HG02610 (cell line): Measurements from ENCODE around the gene ZNF248.
"Not testable (repeated sequence)": the region's sequence is repeated elsewhere in the genome, so short reads cannot be mapped to it uniquely, and the experiment has no call there.

ENCODE experiments used
- ATAC-seq: cut with Tn5 transposase; IDR thresholded peaks from one replicate; pipeline ENCODE4 v1.9.1; 2021; ENCODE audit warnings: mild to moderate bottlenecking, moderate library complexity; ENCODE audit not compliant: unreplicated experiment

The ZNF248 gene

DNA sequence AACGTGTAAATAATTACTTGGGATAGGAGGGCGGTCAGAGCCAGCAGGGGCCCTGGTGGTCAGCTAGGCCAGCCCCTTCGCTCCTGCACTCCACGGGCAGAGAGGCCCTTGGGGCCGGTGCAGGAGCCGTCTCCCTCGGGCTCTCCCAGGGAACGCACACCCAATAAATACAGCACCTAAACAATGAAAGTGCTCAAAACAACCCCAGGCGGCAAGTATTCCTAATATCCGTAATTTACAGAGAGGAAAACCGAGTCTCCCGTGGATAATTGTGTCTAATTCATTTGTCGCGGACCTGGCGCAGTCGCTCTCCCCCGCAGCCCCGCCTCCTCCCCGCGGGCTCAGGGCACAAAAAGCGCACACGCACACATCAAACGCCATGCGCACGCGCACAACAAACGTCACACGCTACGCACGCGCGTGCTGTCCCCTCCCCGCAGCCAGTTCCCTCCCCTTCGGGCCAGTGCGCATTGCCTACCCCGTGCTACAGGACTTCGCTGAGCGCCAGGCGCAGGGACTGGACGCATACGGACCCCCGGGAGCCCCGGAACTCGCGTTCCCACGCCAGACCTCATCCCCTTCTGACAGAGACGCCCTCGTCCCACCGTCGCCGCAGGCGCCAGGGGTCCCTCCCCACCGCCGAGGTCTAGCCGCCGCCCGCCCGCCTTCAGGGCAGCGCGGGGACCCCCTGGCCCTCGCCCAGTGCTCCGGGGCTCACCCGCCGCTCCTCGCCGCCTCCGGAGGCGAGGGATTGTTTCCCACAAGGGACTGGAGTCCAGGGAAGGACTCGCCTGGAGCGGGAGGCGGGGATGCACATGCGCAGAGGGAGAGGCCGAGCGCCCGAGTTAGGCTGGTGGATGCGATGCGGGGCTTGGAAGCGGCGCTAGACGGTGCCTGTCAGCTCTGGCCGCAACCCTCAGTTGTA, at the start of gene ZNF248:
Gene ZNF248, minus strand, starts transcription at position 324 of the 925 bp plus-strand sequence. CDS start 1,300 bp downstream, outside the sequence.
- ATAC-seq, result peak; percentile 96

DNA sequence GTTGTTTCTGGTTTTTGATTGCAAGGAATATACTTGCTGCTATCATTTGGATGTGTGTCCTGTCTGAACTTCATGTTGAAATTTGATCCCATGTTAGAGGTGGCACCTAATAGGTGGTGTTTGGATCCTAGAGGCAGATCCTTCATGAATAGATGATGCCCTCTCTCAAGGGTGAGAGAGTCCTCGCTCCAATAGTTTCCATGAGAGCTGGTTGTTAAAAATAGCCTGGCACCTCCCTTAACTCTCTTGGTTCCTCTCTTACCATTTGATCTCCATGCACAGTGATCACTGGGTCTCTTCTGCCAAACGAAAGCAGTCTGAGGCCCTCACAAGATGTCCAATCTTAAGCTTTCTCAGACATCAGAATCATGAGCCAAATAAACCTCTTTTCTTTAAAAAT, 49.0 kb upstream of the ZNF248 start:
- no peak for ATAC-seq

DNA sequence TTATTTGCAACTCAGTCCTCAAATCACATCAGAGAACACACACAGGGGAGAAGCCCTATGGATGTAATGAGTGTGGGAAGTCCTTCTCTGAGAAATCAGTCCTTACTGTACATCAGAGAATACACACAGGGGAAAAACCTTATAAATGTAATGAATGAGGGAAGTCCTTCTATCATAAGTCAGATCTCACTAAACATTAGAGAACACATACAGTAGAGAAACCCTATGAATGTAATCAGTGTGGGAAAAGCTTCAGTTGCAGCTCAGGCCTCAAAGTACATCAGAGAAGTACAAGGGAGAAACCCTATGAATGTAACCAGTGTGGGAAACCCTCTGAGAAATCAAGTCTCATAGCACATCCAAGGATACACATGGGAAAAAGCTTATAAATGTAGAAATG, 39.0 kb upstream of the ZNF248 start:
- no peak for ATAC-seq

DNA sequence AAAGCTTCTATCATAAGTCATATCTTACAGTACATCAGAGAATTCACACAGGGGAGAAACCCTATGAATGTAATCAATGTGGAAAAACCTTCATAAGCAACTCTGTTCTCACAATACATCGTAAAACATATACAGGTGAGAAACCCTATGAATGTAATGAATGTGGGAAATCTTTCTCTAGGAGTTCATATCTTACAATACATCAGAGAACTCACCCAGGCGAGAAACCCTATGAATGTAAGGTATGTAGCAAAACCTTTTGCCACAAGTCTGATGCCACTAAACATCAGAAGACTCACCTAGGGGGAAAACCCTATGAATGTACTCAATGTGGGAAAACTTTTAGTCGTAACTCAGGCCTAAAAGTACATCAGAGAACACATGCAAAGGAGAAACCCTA, 38.3 kb upstream of the ZNF248 start:
- no peak for ATAC-seq

DNA sequence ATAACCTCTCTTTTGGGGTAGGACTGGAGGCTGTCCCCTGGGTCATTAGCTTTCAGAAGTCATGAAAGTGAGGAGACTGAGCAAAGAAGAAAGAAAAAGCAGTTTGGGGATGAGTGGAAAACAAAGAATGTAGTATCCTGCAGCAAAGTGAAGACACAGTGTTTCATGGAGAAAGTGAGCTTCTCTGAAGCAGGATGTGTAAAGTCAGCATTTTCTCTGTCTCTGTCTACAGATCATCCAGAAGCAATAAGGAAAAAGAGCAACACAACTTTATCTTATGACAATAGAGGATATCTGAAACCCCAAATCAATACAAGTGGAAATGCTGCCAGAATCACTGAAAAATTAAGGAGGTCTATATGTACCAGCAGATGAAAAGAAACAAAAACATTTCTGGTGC, 28.4 kb upstream of the ZNF248 start:
- ATAC-seq, result no peak

DNA sequence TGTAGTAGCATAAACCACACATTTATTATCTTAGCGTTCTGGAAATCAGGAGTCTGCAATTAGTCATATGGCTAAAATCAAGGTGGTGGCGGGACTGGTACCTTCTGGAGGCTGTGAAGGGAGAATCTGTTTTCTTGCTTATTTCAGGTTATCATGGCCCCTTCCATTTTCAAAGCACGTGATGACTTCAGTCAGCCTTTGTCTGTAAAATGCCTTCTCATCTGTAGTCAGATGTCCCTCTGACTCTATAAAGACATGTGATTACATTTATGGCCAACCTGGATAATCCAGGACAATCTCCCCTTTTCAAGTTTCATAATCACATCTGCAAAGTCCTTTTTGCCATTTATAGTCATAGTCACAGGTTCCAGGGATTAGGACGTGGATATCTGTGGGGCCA, 15.5 kb upstream of the ZNF248 start:
- ATAC-seq, result no peak

DNA sequence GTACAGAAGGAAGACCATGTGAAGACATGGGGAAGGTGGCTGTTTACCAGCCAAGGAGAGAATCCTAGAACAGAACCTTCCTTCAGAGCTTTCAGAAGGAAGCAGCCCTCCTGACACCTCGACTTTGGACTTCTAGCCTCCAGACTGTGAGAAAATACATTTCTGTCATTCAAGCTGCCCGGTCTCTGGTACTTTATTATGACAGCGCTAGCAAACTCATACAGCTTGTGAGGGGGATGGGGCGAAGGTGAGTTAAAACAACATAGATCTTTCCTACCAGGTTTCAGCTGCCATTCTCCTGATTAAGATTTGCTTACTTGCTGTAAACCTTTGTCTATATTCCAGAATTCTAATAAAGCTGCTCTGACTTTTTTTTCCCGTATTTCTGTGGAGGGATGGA, 14.9 kb upstream of the ZNF248 start:
- no peak for ATAC-seq

DNA sequence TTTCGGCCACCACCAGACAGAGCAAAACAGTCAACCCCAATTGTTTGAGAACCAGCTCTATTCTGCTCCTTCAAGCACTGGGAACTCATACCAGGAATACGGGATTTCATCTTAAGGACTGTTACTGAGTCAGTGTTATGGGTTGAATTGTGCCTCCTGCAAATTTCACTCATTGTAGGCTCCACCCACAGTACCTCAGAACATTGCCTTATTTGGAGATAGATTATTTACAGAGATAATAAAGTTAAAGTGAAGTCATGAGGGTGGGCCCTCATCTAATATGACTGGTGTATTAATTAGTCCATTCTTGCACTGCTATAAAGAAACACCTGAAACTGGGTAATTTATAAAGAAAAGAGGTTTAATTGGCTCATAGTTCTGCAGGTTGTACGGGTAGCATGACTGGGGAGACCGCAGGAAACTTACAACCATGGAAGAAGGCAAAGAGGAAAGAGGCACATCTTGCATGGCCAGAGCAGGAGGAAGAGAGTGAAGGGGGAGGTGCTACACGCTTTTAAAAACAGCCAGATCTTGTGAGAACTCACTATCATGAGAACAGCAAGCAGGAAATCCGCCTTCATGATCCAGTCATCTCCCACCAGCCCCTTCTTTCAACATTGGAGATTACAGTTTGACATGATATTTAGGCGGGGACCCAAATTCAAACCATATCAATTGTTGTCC, 14.3 kb upstream of the ZNF248 start:
- ATAC-seq, result no peak

DNA sequence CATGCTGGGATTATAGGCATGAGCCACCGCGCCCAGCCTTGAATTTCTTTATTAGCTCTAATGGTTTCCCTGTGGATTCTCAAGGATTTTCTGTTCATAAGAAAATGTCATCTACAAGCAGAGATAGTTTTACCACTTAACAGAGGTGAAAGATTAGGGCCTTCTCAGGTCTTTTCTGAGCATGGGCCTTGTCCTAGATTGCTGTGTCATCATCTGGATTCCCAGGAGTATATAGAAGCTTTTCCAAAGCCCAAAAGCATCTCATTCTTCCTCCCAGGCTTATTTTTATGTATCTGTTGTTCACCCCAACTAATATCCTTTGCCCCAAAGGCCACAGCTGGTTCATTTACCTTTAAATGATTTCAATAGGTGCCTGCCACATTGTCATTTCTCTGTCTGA, 13.7 kb upstream of the ZNF248 start:
- ATAC-seq, result no peak

DNA sequence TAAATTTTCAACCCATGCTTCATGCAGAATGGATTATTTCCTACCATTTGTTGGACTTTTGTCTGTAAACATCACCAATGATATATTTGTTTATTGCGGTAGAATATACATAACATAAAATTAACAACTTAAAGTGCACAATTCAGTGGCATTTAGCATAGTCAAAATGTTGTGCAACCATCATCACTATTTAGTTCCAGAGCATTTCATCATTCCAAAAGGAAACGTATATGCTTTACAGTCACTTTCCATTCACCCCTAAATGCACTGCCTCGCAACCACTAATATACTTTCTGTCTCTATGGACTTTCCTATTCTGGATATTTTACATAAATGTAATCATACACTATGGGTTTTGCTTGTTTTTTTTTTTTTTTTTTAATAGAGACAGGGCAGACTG, 11.4 kb upstream of the ZNF248 start:
- no peak for ATAC-seq

DNA sequence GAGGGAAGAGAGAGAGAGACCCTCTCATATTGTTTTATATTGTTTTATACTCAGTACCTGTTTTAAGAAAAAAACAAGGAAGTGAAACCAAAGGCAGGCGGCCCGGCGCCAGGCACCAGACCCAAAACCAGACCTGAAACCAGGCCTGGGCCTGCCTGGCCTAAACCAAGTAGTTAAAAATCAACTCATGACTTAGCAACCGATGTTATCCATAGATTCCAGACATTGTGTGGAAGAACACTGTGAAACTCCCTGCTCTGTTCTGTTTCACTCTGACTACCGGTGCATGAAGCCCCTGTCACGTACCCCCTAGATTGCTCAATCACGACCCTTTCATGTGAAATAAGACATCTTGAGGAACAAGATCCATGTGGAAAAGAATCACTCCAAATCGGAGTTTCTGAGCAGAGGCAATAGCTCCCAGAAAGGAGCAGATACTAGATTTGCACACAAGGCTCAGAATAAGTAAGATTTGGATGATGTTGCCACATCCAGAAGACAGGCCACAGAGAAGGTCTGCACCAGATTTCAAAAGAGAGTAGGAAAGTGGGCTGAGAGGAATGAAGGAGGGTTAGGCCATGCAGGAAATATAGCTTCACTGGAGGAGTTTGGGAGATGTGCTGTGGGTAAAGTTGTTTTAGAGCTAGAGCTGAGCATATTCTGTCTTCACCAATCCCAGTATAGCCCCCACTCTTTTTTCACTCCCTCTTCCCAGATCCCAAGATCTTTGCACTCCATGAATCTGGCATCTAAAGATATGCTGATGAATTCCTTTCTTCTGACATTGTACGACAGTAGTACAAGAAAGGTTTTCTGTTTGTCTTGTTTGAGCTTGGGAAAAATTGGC, 8.8 kb upstream of the ZNF248 start:
- ATAC-seq, result no peak

DNA sequence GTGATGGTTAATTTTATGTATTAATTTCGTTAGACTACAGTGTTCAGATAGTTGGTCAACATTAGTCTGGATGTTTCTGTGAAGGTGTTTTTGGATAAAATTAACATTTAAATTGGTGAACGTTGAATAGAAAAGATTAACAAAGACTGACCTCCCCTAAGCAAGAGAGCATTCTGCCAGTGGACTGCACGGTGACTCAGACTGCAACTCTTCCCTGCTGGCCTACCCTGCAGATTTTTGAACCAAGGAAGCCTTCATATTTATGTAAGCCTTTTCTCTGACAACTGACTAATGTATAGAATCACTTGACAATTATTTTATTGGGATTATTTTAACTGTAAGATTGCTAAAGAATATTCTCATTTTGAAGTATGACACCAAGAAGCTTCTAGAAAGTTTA, 7.9 kb upstream of the ZNF248 start:
- ATAC-seq, result no peak

DNA sequence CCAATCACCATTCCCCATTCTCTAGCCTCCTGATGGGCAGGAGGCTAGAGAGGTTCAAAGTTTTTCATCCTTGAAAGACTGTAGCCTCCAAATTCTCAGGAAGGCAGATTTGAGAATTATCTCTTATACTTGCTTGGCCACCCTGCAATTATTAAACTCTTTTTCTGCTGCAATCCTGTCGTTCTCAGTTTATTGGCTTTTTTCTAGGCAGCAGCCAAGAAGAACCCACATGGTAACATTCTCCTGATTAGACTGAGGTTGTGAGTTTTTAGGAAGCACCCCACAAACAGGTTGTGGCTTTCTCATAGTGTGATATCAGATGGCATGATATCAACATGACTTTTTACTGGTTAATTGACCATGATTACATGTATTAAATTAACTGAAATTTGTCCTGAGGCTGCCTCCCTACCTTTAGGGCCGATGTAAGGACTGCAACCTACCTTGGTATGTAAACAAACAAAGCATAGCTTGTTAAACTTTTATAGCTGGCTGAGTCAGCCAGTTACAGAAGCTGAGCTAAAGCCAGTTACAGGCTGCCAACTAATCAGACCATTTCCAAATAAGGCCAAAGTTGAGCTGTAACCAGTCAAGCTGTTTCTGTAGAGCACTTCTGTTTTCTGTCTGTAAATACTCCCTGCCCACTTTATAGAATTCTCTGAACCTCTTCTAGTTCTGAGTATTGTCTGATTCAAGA, 3.2 kb upstream of the ZNF248 start:
- no peak for ATAC-seq

DNA sequence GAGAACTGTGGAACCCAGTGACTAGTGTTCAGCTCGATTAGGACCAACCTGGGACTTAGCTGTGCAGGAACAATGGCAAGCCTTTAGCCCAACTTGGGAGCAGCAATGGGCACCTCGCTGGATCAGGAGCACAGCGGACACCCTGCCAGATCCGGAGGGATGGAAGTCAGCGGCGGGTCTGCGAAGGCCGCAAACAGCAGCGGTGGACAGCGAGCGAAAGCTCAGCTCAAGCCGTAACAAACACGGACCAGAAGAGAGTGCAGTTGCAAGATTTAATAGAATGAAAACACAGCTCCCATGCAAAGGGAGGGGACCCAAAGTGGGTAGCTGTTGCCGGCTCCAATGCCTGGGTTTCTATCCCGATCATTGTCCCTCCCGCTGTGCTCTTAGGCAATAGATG, 1.9 kb upstream of the ZNF248 start:
- ATAC-seq, result not testable (repeated sequence)

DNA sequence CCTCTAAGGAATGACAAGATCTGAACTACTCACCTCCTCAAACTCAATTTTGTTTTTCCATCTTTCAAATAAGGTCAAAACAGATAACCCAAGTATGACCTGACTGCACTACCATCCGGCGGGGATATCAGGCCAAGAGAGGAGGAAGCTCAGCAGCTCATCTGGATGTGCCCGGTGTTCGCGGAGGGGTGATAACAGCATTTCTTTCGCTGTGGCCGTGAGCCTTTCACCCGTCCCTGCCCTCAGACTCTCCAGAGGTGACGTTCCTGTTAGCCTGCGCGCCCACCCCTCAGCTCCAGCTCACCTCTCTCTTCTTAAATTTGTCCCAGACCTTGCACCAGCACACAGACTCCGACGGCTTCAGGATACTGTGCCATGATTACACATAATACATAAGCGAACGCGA, 526 bp downstream of the ZNF248 start:
- peak; percentile 9 for ATAC-seq

DNA sequence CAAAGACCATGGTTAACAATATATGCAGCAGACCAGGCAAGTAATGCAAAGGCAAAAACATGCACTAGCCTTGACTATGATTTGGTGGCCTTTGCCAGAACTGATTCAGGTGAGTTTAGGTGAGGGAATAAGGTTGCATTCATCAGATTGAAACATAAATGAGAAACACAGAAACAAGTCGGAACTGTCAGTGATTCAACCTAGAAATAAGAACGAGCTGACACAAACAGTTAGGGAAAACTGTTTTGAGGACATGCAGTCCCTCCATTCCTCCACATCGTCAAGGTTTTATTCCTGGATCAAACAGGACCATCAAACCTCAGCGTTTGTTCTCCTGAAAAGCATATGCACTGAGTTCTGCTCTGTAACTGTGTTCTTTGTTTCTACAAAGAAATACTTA, 1.8 kb downstream of the ZNF248 start:
- no peak for ATAC-seq

DNA sequence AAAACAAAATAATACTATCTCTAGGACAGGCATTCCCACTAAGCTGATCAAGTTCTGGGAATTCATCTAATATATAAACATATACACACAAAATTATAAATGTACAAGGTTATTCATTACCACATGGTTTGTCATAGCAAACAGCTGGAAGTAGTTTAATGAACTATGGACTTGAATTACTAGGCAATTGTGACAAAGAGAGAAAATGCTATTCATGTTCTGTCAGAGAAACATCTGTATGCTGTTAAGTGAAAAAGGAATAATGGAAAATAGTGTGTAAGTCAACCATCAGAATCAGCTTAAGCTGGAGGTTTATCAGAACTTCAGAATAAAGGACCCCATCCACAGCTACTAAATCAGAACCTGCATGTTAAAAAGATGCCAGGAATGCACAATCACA, 2.8 kb downstream of the ZNF248 start:
- no peak for ATAC-seq

DNA sequence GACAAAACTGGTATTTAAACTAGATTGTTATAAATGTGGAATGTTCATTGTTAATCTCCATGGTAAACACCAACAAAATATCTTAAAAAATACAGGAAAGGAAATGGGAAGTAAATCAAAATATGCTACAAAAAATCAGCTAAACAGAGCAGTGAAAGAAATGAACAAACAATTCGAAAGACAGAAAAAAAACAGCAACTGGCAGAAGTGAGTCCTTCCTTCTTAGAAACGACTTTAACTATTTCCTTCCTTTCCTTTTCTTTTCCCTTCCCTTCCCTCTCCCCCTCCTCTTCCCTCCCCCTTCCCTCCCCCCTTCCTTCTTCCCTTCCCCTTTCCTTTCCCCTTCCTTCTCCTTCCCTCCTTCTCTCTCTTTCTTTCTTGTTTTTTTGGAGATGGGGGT, 12.8 kb downstream of the ZNF248 start:
- ATAC-seq, result no peak

DNA sequence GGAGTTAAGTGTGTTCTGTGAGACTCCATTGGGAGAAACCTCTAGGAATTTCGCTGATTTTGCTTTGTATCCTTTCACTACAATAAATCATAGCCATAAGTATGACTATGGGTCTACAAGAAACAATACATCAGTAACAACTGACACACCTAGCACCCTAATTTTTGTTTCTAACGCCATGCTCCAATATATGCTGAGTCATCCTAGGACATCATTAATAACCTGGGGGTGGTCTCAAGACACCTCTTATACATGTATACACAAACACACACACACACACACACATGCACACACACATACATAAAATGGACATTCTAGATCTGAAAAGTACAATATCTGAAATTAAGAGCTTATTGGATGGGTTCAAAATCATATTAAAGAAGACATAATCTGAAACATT, 18.2 kb downstream of the ZNF248 start:
- no peak for ATAC-seq

DNA sequence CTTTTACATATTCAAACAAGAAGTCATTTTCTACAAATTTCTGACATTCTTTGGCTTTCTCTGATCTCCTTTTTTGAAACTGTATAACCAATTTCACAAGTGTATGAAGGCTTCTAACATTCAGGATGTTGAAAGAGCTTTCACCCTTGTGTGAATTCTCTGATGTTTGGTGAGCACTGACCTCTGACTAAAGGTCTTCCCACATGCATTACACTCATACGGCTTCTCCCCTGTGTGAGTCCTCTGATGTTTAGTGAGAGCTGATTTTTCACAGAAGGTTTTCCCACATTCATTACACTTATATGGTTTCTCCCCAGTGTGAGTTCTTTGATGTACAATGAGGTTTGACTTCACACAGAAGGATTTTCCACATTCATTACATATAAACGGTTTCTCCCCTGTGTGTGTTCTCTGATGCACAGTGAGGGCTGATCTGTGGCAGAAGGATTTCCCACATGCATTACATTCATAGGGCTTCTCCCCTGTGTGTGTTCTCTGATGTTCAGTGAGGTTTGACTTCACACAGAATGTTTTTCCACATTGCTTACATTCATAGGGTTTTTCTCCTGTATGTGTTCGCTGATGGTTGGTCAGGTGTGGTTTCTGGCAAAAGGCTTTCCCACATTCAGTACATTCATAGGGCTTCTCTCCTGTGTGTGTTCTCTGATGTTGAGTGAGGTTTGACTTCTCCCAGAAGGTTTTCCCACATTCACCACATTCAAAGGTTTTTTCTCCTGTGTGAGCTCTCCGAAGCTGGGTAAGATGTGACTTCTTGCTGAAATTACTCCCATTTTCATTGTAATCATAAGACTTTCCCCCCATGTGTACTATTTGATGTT, 25.7 kb downstream of the ZNF248 start:
- no peak for ATAC-seq
